NCI-H345 treated with DMSO at 0.1 percent for 48 hours (cell line): Measurements from ENCODE around the gene BAZ1B.
"Not testable (repeated sequence)": the region's sequence is repeated elsewhere in the genome, so short reads cannot be mapped to it uniquely, and the experiment has no call there.

Experiments
- DNase-seq: peaks from one replicate; lab custom pipeline; 2025; ENCODE audit not compliant: unreplicated experiment; lab: John Stamatoyannopoulos, UW

Gene BAZ1B

DNA sequence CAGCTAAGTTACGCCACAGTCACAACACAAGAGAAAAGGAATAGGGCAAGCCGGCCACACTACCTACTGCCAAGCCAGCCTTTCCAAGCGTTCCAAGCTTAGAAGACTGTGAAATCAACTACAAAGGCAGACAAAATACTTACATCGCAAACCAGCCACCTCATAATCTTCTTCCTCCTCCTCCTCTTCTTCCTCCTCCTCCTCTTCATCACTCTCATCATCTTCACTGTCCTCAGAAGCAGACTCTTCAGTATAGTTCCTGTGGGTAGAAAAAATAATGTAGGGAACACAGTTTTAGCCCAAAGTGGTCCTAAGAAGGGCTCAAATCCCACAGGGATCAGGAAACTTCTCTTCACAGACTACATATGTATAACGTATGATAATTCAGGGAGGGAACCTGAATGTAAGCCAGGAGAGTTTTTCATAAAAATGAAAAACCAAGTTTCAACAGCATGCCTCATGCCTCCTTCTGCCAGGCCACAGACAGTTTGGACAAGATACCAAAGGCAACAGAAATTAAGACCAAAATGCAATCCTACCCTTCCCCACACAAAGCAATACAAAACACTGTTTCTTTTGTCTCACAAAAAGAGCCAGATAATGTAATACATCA lies 74.9 kb downstream of the BAZ1B start:
- DNase-seq: no peak

DNA sequence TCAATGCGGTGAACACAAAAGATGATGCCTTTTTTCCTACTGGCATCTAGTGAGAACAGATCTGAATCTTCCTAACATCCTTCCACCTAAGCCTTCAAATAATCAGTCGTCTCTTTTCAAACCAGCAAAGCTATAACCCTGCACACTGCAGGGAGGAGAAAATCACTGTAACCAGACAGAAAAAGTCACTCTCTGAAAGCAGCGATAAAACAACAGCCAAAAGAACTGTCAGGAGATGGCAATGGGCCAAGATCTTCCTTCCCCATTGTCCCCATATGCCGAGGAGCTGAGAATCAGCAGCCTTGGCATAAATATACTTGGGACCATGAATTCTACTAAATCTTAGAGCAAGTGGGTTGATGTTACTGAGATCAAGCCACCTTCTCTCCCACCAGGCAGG lies 75.4 kb downstream of the BAZ1B start:
- DNase-seq: peak; percentile 65

DNA sequence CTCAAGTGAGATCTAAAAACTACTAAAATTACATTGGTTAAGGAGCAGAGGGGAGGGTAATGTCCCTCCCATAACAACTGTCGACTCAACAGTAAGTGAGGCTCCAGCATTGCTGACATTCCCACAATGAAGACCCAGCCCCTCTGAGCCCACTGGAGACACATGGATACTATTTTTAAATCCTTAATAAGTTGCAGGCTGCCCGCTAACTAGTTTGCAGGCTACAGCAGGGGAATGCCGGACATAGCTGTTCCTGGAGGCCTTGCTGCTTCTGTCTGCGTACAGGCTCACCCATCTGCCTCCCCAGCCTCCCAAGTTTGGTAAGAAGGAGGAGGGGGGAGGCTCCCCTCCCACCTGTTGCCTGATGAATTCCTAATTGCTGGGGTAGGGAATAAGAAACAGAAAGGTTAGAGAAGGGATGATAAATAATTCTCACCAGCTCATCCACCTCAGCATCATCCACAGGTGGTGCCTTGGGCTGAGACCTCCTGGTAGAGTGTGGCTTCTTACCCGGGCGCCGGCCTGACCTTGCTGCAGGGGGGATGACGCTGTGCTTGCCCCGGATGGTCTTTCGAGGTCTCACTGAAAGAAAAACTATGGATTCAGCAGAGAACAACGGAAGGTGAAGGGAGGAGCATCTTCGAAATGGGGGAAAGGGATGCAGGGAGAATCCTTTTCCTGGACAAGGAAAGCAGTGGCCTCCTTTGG lies 78.4 kb downstream of the BAZ1B start:
- DNase-seq: no peak

- DNase-seq: no peak
Observed at GRCh38 chr7:73442903-73443500, 79.1 kb downstream of the BAZ1B start.

DNA sequence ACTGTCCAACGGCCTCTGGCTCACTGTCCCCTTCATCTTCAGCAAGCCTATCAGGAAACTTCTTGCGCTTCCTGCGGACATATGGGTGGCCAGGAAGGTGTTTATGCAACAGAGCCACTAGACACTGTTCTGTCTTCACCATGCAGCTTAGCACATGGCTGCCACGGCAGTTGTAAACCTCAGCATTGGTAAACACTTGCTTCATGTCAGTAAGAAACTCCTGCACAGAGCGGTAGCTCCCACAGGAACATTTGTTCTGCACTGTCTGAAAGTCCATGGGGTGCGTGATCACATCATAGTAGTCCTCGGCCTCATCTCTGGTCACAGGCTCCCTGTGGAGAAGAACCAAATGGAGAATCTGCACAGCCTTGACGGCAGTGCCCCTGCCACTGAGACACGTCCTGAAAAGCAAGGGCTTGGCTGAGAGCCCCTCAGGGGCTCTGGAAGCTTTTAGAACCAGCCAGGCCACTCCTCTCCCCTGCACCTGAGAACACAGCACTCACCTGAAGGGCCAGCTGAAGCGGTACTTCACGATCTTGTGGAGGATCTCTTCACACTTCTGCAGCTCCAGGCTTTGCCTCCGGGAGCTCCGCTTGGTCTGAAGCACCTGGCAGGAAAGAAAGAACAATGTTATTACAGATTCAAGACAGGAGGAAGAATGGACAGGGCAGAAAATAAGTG lies 79.7 kb downstream of the BAZ1B start:
- DNase-seq: peak; percentile 62

DNA sequence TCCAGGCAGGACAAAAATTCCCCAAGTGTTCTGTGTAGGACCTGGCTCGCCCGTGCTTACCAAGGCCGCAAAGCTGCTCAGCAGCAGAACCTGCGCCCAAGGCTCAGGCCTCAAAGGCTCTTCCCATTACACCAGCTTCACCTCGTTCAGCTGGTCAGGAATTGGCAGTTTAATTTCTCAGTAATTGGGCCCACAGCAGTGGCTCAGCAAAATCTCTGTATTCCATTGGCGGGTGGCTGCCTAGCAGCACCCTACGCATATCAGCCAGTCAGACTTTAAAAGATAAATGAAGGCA lies 82.7 kb downstream of the BAZ1B start:
- no peak for DNase-seq

- no peak for DNase-seq
Observed at GRCh38 chr7:73438547-73439409, 83.3 kb downstream of the BAZ1B start.

- DNase-seq: no peak
Observed at GRCh38 chr7:73437621-73438416, 84.3 kb downstream of the BAZ1B start.

DNA sequence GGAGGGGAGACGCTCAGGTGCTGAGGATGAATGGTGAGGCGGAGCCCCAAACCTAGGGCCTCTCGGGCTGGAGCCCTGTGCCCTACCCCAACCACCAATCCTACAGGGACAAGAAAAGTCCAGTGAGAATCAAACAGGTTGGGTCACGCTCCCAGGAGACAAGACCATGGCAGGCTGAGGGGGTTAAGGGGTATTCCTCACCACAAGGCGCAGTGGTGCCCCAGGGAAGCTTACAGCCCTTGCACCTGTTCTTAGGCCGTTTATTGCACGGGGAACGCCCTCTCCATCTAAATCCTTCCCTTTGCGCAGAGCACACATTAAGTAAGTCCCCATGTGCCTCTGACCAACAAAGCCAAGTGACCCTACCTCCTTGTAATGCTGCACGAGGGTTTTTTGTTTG lies 85.0 kb downstream of the BAZ1B start:
- DNase-seq: no peak

GRCh38 chr7:73436031-73436929 lies 85.8 kb downstream of the BAZ1B start:
- DNase-seq: no peak

DNA sequence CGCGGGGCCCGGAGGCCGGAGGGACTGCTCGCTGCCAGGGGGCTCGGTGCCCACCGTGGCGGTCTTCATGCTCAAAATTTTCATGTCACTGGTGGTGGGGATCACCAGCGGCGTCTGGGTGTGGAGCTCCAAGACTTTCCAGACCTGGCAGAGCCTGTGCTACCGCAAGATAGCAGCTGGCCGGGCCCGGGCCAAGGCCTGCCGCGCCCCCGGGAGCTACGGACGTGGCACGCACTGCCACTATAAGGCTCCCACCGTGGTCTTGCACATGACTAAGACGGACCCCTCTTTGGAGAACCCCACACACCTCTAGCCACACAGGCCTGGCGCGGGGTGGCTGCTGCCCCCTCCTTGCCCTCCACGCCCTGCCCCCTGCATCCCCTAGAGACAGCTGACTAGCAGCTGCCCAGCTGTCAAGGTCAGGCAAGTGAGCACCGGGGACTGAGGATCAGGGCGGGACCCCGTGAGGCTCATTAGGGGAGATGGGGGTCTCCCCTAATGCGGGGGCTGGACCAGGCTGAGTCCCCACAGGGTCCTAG lies 86.6 kb downstream of the BAZ1B start:
- no peak for DNase-seq

GRCh38 chr7:73434701-73435069 lies 87.4 kb downstream of the BAZ1B start:
- no peak for DNase-seq

GRCh38 chr7:73433924-73434700 lies 88.0 kb downstream of the BAZ1B start:
- DNase-seq: no peak

DNA sequence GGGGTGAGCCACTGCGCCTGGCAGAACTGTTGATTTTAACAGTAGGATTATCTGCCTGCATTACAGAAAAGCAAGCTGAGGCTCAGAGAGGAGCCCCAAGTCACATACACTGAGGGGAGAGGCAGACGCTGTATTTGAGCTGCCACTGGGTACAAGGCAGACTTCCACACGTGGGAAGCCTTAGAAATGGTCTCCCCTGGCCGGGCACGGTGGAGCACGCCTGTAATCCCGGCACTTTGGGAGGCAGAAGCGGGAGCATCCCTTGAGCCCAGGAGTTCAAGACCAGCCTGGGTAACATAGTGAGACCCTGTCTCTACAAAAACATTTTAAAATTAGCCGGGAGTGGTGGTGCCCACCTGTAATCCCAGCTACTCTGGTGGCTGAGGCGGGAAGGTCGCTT lies 89.4 kb downstream of the BAZ1B start:
- no peak for DNase-seq

DNA sequence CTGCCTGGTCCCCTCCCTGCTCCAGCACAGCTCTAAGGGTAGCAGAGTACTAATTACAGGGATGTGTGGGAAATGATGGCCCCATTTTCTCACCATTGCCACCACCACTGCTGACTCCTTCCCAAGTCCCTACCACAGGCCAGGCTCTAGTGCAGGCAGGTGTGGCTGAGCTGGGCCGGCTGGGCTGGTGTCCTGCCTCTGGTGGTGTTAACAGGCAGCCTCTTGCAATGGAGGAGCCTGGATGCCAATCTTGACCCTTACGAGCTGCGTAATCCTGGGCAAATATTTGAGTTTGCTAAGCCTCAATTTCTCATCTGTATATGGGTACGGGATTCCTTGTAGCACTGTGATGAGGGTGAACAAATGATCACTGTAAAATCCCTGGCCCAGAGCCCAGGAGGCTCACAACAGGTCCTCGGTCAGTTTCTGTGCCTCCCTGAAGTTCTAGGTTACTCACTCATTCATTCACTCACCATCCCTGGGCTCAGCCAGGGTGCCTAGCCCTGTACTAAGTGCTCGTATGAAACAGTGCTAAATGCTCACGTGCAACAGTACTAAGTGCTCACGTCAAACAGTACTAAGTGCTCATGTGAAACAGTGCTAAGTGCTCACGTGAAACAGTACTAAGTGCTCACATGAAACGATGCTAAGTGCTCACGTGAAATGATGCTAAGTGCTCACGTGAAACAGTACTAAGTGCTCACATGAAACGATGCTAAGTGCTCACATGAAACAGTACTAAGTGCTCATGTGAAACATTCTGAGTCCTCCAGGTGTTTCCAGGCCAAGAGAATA lies 90.9 kb downstream of the BAZ1B start:
- no peak for DNase-seq

GRCh38 chr7:73430540-73430939 lies 91.6 kb downstream of the BAZ1B start:
- not testable (repeated sequence) for DNase-seq

DNA sequence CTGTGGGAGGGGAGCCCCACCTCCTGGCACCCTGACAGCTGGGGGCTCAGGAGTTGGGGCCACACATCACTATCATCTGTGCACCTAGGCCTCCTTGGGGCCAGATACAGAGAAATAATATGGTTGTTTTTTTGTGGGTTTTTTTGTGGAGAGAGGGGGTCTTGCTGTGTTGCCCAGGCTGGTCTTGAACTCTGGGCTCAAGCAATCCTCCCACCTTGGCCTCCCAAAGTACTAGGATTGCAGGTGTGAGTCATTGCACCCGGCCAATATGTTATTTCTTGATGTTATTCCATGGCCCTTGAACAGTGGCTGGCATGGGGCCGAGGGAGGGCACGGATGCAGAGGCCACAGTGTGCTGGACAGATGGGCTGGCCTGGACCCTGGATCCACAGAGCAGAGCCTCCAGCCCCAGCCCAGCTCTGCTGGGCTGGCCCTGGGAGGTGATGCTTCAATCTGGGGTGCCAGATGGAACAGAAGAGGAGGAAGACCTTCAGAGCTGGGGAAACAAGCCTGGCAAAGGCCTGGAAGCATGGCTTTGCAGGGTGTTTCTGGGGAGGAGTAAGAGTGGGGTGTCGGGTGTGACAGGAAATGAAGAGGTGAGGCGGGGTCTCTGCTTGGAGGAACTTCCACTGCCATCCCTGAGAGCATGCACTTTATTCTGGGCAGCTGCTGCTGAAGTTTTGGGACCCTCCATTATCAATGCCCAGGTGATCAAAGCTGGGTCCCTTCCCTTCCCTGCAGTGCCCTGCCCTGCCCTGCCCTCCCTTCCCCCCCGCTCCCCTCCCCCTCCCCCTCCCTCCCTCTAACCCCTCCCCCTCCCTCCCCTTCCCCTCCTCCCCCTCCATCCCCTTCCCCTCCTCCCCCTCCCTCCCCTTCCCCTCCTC lies 92.2 kb downstream of the BAZ1B start:
- no peak for DNase-seq
